ENCODE measurements around the gene SPAG8.

The SPAG8 gene

GRCh38 chr9:35814106-35814840, 2.2 kb upstream of the SPAG8 start:
- Histone ChIP-seq H3K9me3 (ENCODE audit: control insufficient read depth, low read length) (no peaks in the 10 kb centered on the region), H3K27ac (ENCODE audit: insufficient read depth, low read length, poor library complexity, severe bottlenecking) (peak overlapping the region; percentile 84), H3K36me3 (ENCODE audit: control insufficient read depth, insufficient read depth, low read length) (peaks cover 1% of the 10 kb centered on the region), H3K4me3 (ENCODE audit: insufficient read depth, low read depth, low read length, poor library complexity, severe bottlenecking) (peak overlapping the region; percentile 81), H3K27me3 (replicated peaks; ENCODE audit: control insufficient read depth, insufficient read depth, low read length, poor library complexity, severe bottlenecking) (no peaks in the 10 kb centered on the region), H3K4me1 (ENCODE audit: control insufficient read depth, insufficient read depth, low read length, poor library complexity, severe bottlenecking) (peaks cover 22% of the 10 kb centered on the region)
- DNase-seq: peak in 1 of 3 donors; percentile 16

DNA sequence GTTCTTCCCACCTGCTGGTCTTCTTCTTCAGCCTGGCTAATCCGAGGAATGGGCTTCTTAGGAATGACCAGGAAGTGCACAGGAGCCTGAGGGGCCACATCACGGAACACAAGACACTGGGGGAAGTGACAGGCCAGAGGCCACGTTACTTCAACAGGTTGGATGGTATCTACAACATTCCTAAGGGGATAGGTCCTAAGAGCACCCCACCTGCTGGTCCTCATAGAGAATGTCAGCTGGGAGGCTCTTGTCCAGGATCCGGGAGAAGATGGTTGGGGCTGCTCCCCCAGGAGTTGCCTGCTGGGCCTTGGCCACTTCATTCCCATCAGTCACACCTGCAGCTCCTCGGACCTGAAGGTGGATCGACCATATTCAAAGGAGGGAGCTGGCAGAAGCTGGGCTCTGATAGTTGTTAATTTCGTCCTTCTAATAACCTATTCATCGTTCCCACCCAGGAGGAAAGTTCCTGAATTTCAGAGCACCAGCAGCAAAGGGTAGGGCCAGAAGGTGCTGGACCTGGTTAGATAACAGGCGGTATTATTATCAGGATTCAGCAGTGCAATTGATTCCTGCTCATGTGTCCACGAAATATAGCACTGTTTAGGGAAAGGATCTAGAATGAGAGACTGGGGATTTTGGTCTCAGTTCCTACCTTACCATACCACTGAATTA, 1.5 kb upstream of the SPAG8 start:
- no peaks in the 10 kb centered on the region for H3K27me3 ChIP-seq (replicated peaks; ENCODE audit: control insufficient read depth, insufficient read depth, low read length, poor library complexity, severe bottlenecking)
- no peak overlapping the region for H3K27ac ChIP-seq (ENCODE audit: insufficient read depth, low read length, poor library complexity, severe bottlenecking)
- DNase-seq: no peak
- peaks cover 5% of the 10 kb centered on the region for H3K36me3 ChIP-seq (ENCODE audit: control insufficient read depth, insufficient read depth, low read length)
- peaks cover 22% of the 10 kb centered on the region for H3K4me1 ChIP-seq (ENCODE audit: control insufficient read depth, insufficient read depth, low read length, poor library complexity, severe bottlenecking)
- no peak overlapping the region for H3K4me3 ChIP-seq (ENCODE audit: insufficient read depth, low read depth, low read length, poor library complexity, severe bottlenecking)
- H3K9me3 ChIP-seq (ENCODE audit: control insufficient read depth, low read length): no peaks in the 10 kb centered on the region

- no peak for DNase-seq
- Histone ChIP-seq H3K9me3 (ENCODE audit: control insufficient read depth, low read length) (no peaks in the 10 kb centered on the region), H3K36me3 (ENCODE audit: control insufficient read depth, insufficient read depth, low read length) (peaks cover 8% of the 10 kb centered on the region), H3K4me1 (ENCODE audit: control insufficient read depth, insufficient read depth, low read length, poor library complexity, severe bottlenecking) (peaks cover 22% of the 10 kb centered on the region), H3K4me3 (ENCODE audit: insufficient read depth, low read depth, low read length, poor library complexity, severe bottlenecking) (peak overlapping the region; percentile 39), H3K27ac (ENCODE audit: insufficient read depth, low read length, poor library complexity, severe bottlenecking) (peak overlapping the region; percentile 67), H3K27me3 (replicated peaks; ENCODE audit: control insufficient read depth, insufficient read depth, low read length, poor library complexity, severe bottlenecking) (no peaks in the 10 kb centered on the region)
Measured at GRCh38 chr9:35811381-35812024, 559 bp downstream of the SPAG8 start.

- DNase-seq: no peak
- Histone ChIP-seq H3K36me3 (ENCODE audit: control insufficient read depth, insufficient read depth, low read length) (peaks cover 20% of the 10 kb centered on the region), H3K27ac (ENCODE audit: insufficient read depth, low read length, poor library complexity, severe bottlenecking) (no peak overlapping the region), H3K4me3 (ENCODE audit: insufficient read depth, low read depth, low read length, poor library complexity, severe bottlenecking) (no peak overlapping the region), H3K9me3 (ENCODE audit: control insufficient read depth, low read length) (no peaks in the 10 kb centered on the region), H3K27me3 (replicated peaks; ENCODE audit: control insufficient read depth, insufficient read depth, low read length, poor library complexity, severe bottlenecking) (no peaks in the 10 kb centered on the region), H3K4me1 (ENCODE audit: control insufficient read depth, insufficient read depth, low read length, poor library complexity, severe bottlenecking) (peaks cover 22% of the 10 kb centered on the region)
Measured at GRCh38 chr9:35810122-35810521, 1.9 kb downstream of the SPAG8 start.

- DNase-seq: no peak
- peaks cover 24% of the 10 kb centered on the region for H3K36me3 ChIP-seq (ENCODE audit: control insufficient read depth, insufficient read depth, low read length)
- no peaks in the 10 kb centered on the region for H3K9me3 ChIP-seq (ENCODE audit: control insufficient read depth, low read length)
- no peak overlapping the region for H3K27ac ChIP-seq (ENCODE audit: insufficient read depth, low read length, poor library complexity, severe bottlenecking)
- H3K27me3 ChIP-seq (replicated peaks; ENCODE audit: control insufficient read depth, insufficient read depth, low read length, poor library complexity, severe bottlenecking): no peaks in the 10 kb centered on the region
- H3K4me1 ChIP-seq (ENCODE audit: control insufficient read depth, insufficient read depth, low read length, poor library complexity, severe bottlenecking): peaks cover 12% of the 10 kb centered on the region
- no peak overlapping the region for H3K4me3 ChIP-seq (ENCODE audit: insufficient read depth, low read depth, low read length, poor library complexity, severe bottlenecking)
Measured at GRCh38 chr9:35808433-35808832, 3.6 kb downstream of the SPAG8 start.

DNA sequence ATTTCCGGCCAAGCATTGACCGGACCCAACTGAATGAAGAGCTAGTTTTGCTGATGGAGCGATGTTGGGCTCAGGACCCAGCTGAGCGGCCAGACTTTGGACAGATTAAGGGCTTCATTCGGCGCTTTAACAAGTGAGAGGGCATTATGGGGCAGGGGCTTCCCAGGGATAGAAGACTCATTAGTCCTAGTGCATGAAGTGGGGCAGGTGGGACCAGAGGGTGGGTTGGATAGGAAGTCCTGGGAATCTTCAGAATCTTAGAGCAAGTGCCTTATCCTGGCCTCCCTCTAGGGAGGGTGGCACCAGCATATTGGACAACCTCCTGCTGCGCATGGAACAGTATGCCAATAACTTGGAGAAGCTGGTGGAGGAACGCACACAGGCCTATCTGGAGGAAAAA, 6.0 kb downstream of the SPAG8 start:
- no peak overlapping the region for H3K4me3 ChIP-seq (ENCODE audit: insufficient read depth, low read depth, low read length, poor library complexity, severe bottlenecking)
- no peak for DNase-seq
- no peaks in the 10 kb centered on the region for H3K9me3 ChIP-seq (ENCODE audit: control insufficient read depth, low read length)
- no peaks in the 10 kb centered on the region for H3K27me3 ChIP-seq (replicated peaks; ENCODE audit: control insufficient read depth, insufficient read depth, low read length, poor library complexity, severe bottlenecking)
- H3K27ac ChIP-seq (ENCODE audit: insufficient read depth, low read length, poor library complexity, severe bottlenecking): no peak overlapping the region
- H3K4me1 ChIP-seq (ENCODE audit: control insufficient read depth, insufficient read depth, low read length, poor library complexity, severe bottlenecking): no peaks in the 10 kb centered on the region
- H3K36me3 ChIP-seq (ENCODE audit: control insufficient read depth, insufficient read depth, low read length): peaks cover 24% of the 10 kb centered on the region

- Histone ChIP-seq H3K4me3 (ENCODE audit: insufficient read depth, low read depth, low read length, poor library complexity, severe bottlenecking) (no peak overlapping the region), H3K27me3 (replicated peaks; ENCODE audit: control insufficient read depth, insufficient read depth, low read length, poor library complexity, severe bottlenecking) (no peaks in the 10 kb centered on the region), H3K4me1 (ENCODE audit: control insufficient read depth, insufficient read depth, low read length, poor library complexity, severe bottlenecking) (no peaks in the 10 kb centered on the region), H3K9me3 (ENCODE audit: control insufficient read depth, low read length) (no peaks in the 10 kb centered on the region), H3K36me3 (ENCODE audit: control insufficient read depth, insufficient read depth, low read length) (peaks cover 16% of the 10 kb centered on the region), H3K27ac (ENCODE audit: insufficient read depth, low read length, poor library complexity, severe bottlenecking) (no peak overlapping the region)
- DNase-seq: no peak
Measured at GRCh38 chr9:35801328-35802128, 10.5 kb downstream of the SPAG8 start.

DNA sequence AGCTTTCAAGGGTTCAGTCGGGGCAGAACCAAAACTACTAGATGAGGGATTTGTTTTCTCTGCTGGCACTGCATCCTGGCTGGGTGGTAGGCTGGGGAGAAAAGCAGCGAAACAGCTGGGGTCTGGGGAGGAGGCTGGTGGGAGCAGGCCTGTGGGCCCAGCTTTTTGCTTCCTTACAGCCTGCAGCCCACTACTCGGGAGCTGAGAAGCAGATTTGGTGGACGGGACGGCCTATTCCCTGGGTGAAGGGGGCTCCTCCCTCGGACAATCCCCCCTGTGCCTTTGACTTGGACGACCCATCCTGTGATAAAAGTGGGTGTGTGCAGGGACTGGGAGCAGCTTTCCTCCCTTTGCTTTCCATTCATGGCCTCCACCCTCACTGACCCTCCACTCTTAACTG, 11.5 kb downstream of the SPAG8 start:
- no peak overlapping the region for H3K27ac ChIP-seq (ENCODE audit: insufficient read depth, low read length, poor library complexity, severe bottlenecking)
- no peak overlapping the region for H3K4me3 ChIP-seq (ENCODE audit: insufficient read depth, low read depth, low read length, poor library complexity, severe bottlenecking)
- no peaks in the 10 kb centered on the region for H3K4me1 ChIP-seq (ENCODE audit: control insufficient read depth, insufficient read depth, low read length, poor library complexity, severe bottlenecking)
- no peak for DNase-seq
- H3K36me3 ChIP-seq (ENCODE audit: control insufficient read depth, insufficient read depth, low read length): peaks cover 8% of the 10 kb centered on the region
- no peaks in the 10 kb centered on the region for H3K27me3 ChIP-seq (replicated peaks; ENCODE audit: control insufficient read depth, insufficient read depth, low read length, poor library complexity, severe bottlenecking)
- no peaks in the 10 kb centered on the region for H3K9me3 ChIP-seq (ENCODE audit: control insufficient read depth, low read length)

- H3K9me3 ChIP-seq (ENCODE audit: control insufficient read depth, low read length): no peaks in the 10 kb centered on the region
- no peaks in the 10 kb centered on the region for H3K4me1 ChIP-seq (ENCODE audit: control insufficient read depth, insufficient read depth, low read length, poor library complexity, severe bottlenecking)
- H3K27me3 ChIP-seq (replicated peaks; ENCODE audit: control insufficient read depth, insufficient read depth, low read length, poor library complexity, severe bottlenecking): no peaks in the 10 kb centered on the region
- H3K4me3 ChIP-seq (ENCODE audit: insufficient read depth, low read depth, low read length, poor library complexity, severe bottlenecking): no peak overlapping the region
- H3K36me3 ChIP-seq (ENCODE audit: control insufficient read depth, insufficient read depth, low read length): no peaks in the 10 kb centered on the region
- H3K27ac ChIP-seq (ENCODE audit: insufficient read depth, low read length, poor library complexity, severe bottlenecking): no peak overlapping the region
- no peak for DNase-seq
Measured at GRCh38 chr9:35798658-35799374, 13.2 kb downstream of the SPAG8 start.
